ENCODE data around the gene NEUROG1.

The NEUROG1 gene

GRCh38 chr5:135535820-135536801, at the start of gene NEUROG1:
TSS of gene NEUROG1 (minus strand) at chr5:135535964. CDS start at chr5:135535690, 274 bp downstream.
- no peak for DNase-seq

GRCh38 chr5:135584918-135585317, 49.2 kb upstream of the NEUROG1 start:
- no peak for DNase-seq

DNA sequence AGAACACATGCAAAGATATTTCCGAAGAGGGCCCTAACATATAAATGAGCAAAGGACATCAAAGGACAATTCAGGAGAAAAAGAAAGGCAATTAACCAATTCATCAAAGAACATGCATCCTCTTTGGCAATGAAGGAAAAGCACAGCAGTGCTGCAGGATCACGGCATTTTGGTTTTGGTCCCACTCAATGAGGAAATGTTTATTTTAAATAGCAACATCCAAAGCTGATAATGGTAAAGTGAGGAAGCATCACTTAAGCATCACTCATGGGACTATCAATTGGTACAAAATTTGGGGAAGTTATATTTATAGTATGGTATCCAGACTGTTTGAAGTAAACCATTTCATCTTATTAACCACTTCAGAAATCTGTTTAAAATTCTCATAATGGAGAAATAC, 48.5 kb upstream of the NEUROG1 start:
- DNase-seq: no peak

- DNase-seq: no peak
Measured at GRCh38 chr5:135582099-135582781, 46.5 kb upstream of the NEUROG1 start.

GRCh38 chr5:135578685-135579341, 43.0 kb upstream of the NEUROG1 start, which contains the start of gene CXCL14:
TSS of gene CXCL14 (minus strand) at chr5:135578991. CDS start at chr5:135578778, 213 bp downstream.
- DNase-seq: peak; percentile 15

- no peak for DNase-seq
Measured at GRCh38 chr5:135578305-135578684, 42.5 kb upstream of the NEUROG1 start.

- no peak for DNase-seq
Measured at GRCh38 chr5:135577421-135577820, 41.7 kb upstream of the NEUROG1 start.

DNA sequence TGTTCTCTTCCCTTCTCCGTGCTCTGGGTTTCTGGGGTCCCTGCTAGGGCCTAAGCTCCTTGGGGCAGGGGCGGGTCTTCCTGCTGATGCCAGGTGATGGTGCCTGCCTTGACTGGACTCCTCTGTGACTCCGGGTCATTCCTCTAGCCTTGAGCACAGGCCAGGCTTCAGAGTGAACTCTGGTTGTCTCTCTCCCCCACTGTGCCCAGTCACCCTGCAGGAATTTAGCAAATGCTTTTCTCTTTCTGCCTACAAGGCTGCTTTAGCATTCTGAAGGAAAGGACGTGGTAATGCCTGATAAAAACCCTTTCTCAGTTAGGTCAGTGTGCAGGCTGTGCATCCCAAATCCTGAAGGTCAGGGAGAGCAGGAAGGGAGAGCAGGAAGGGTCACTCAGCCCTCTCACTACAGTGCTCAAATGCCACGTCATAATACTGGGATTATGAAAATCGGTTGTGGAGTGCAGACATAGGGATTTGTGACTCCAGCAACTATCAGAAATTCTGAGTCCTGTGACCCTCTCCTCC, 40.4 kb upstream of the NEUROG1 start:
- no peak for DNase-seq

DNA sequence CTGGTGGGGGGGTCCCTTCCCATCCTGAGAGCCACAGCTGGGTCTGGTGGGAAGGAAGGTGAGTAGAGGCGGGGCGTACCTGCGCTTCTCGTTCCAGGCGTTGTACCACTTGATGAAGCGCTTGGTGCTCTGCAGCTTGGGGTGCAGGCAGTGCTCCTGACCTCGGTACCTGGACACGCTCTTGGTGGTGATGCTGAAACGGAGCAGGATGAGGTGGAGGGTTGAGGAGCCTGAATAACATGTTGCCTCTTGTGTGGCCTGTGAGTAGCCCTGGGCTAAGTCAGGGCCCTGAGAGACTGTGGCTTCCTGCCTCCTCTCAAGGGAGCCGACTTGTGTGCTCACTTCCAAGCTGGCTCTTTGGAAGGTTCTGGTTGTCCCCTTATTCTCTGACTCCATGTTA, 38.7 kb upstream of the NEUROG1 start:
- DNase-seq: no peak

- no peak for DNase-seq
Measured at GRCh38 chr5:135571902-135572301, 36.1 kb upstream of the NEUROG1 start.

GRCh38 chr5:135571066-135571609, 35.4 kb upstream of the NEUROG1 start:
- DNase-seq: no peak

DNA sequence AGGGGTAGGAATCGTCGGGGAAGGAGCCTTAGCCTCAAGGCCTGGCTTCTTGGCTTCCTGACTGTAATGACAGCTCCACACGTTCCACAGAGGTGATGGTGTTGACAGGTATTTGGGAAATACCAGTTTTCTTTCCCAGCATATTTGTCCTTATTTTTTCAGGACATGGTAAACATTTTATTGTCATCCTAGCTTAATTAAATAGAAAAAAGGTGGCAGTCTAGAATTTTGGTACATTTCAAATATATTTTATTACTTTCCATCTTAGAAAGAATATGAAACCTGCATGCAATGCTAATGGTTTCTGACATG, 34.6 kb upstream of the NEUROG1 start:
- no peak for DNase-seq

DNA sequence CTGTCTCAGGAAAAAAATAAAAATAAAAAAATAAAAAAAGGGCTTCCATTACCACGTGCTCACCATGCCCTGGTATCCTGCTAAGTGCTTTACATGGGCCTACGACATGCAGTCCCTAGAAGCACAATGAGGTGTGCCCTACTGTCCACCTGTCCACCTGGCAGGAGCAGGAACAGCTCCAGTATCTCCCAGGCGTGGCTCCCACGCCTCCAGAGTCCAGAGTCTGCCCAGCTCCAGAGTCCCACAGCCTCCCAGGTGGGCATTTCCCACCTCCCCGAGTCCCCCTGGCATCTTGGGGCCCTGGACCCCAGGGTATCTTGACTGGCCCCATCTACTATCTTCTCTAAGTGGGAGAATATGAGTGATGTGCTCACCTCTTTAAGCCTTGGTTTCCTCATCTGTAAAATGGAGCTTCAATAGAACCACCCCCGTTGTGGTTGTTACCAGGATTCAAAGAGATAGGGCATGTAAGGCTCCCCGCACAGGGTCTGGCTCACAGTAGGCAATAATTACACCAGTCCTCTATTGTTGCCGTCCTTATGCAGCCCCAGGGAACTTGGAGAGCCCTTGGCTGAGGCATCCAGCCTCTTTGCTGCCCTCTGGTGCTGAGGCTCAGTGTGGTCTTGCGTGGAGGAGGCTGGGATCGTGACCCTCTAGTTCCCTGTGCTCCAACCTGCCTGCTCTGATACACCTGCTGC, 34.1 kb upstream of the NEUROG1 start:
- peak; percentile 16 for DNase-seq

- DNase-seq: no peak
Measured at GRCh38 chr5:135568923-135569360, 33.2 kb upstream of the NEUROG1 start.

DNA sequence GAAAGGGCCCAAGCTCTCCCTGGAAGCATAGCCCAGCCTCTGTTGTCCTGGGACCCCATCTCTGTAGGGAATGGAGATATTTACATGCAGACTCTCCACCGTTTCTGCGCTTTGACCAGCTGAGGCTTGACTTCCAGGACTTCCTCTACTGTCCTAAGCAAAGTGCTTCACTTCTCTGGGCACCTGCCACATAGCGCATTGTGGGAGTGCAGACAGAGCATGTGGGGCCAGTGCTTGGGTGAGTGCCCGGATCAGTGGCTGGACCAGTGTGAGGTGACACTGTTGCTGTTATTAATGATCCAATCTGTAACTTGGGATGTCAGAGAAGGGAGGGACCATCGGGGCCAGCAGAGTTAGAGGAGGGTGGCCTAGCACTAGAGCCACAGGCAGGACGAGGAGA, 32.5 kb upstream of the NEUROG1 start:
- no peak for DNase-seq

GRCh38 chr5:135567661-135568060, 31.9 kb upstream of the NEUROG1 start:
- no peak for DNase-seq

GRCh38 chr5:135566422-135567400, 30.9 kb upstream of the NEUROG1 start:
- DNase-seq: no peak

- peak; percentile 80 for DNase-seq
Measured at GRCh38 chr5:135565725-135566421, 30.1 kb upstream of the NEUROG1 start.

DNA sequence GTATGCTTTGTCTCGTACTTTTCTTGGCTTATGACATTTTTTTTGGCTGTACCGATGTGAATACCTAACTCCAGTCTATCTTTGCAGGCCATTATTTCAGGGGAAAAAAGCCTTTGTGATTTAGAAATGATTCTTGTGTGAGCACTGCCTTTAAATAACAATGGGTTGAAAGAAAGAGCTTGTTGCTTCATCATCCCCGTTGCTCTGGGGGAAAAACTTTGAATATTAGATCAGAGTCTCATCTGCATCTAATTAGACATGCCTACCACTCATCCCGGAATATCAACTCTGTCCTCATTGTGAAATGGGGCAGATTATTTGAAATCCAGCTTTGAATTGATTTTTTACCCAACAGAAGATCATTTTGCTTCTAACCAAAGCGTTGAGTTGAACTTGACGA, 29.5 kb upstream of the NEUROG1 start:
- DNase-seq: no peak

DNA sequence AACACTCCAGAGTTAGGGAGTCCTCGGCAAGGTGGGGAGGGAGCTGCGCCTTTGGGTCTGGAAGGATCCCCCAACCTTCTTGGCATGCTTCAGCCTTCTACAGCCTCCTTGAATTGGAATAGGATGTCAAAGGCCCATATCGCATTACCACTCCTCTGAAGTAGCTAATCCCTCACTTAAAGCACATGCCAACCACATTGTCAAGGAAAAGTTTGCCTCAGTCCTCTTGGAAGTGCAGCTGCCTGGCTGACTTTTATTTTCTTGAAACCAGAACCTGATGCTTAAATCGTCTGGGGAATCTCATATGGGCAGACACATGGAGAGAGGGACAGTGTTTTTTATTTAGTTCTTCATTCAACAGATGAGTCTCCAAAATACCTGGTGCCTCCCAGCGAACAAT, 28.6 kb upstream of the NEUROG1 start:
- no peak for DNase-seq

All from activated CD4-positive, alpha-beta T cell treated with anti-CD3 and anti-CD28 coated beads, Interleukin-2, Interleukin-6, amounts not matched to agents 100 ng/mL and 50 ng/mL, durations not matched to agents 16 hours and 8 hours (primary cell).